H1 (cell line): Measurements from ENCODE around the gene LRRC45.

Experiments
- EP300 ChIP-seq, 2 experiments: IDR thresholded peaks; 1 replicate in 1 of 2; 2 replicates in 1 of 2; pipeline ENCODE4 v1.6.1; 2011 to 2012; ENCODE audit warnings: low read depth in 2 of 2, low read length in 2 of 2, mild to moderate bottlenecking in 2 of 2, borderline replicate concordance in 1 of 2, inconsistent platforms in 1 of 2, moderate library complexity in 1 of 2
- JUN ChIP-seq: IDR thresholded peaks from 2 replicates; pipeline ENCODE4 v1.6.1; 2011; ENCODE audit warnings: low read depth, mild to moderate bottlenecking, improper control_type of control experiment, low read length
- JUND ChIP-seq: IDR thresholded peaks from 2 replicates; pipeline ENCODE4 v1.6.1; 2011; ENCODE audit warnings: mild to moderate bottlenecking, improper control_type of control experiment, low read length
- KDM4A ChIP-seq: IDR thresholded peaks from one replicate; pipeline ENCODE4 v1.7.1; 2012; ENCODE audit warnings: low read depth, mild to moderate bottlenecking, moderate library complexity, low read length, inconsistent platforms; ENCODE audit not compliant: severe bottlenecking
- POLR2A ChIP-seq, 2 experiments: IDR thresholded peaks; 1 replicate in 1 of 2; 2 replicates in 1 of 2; pipeline ENCODE4 v1.6.1; 2011; ENCODE audit warnings: low read depth in 2 of 2, low read length in 2 of 2, mild to moderate bottlenecking in 2 of 2; ENCODE audit errors: control extremely low read depth in 1 of 2
- POLR2AphosphoS5 ChIP-seq: IDR thresholded peaks from 2 replicates; pipeline ENCODE4 v1.6.1; 2011; ENCODE audit warnings: low read depth, low read length
- RAD21 ChIP-seq, 2 experiments: IDR thresholded peaks in 1 of 2; conservative IDR thresholded peaks in 1 of 2; 2 replicates each; pipeline ENCODE4 v1.6.1; 2011; ENCODE audit warnings: low read depth in 2 of 2, low read length in 2 of 2, improper control_type of control experiment in 1 of 2, inconsistent platforms in 1 of 2, mild to moderate bottlenecking in 1 of 2, moderate library complexity in 1 of 2
- SP2 ChIP-seq: IDR thresholded peaks from 2 replicates; pipeline ENCODE4 v1.6.1; 2012; ENCODE audit warnings: mild to moderate bottlenecking, low read length, inconsistent platforms
- TAF1 ChIP-seq: IDR thresholded peaks from 2 replicates; pipeline ENCODE4 v1.6.1; 2011; ENCODE audit warnings: mild to moderate bottlenecking, low read depth, low read length
- TBP ChIP-seq: IDR thresholded peaks from 2 replicates; pipeline ENCODE4 v1.6.1; 2011; ENCODE audit warnings: low read depth, low read length, improper control_type of control experiment
- TF ChIP-seq, protein P1 (sequence below), 3 experiments: IDR thresholded peaks; 1 replicate in 2 of 3; 2 replicates in 1 of 3; pipeline versions ENCODE4 v1.5.1 to v1.6.1; 2011; ENCODE audit warnings: low read length in 3 of 3, mild to moderate bottlenecking in 3 of 3, inconsistent platforms in 2 of 3, low read depth in 1 of 3, moderate library complexity in 1 of 3; ENCODE audit not compliant: insufficient read depth in 1 of 3; ENCODE audit errors: control extremely low read depth in 1 of 3
- TF ChIP-seq, protein P2 (sequence below): IDR thresholded peaks from 2 replicates; pipeline ENCODE4 v1.6.1; 2012; ENCODE audit warnings: low read length, inconsistent platforms
- TF ChIP-seq, protein P3 (sequence below): IDR thresholded peaks from 2 replicates; pipeline ENCODE4 v1.6.1; 2012; ENCODE audit warnings: inconsistent platforms

DNA sequence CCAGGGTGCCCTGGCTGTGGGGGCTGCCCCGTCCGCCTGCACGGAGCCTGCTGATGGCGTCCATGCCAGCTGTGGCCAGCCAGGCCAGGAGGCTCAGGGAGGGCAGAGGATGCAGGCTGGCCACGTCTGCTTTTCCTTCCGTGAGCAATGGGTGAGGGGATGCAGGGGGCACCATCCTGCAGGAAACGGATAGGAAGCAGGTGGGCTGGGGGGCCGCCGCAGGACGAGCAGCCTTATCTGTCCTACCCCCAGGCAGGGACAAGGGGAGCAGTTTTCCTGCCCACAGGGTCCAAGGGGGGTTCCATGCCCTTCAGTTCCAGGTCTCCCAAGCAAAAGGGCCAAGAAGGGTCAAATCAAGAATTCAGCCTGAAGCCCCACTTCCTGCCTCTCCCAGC lies 35.7 kb downstream of the LRRC45 start:
- TF ChIP-seq, protein P1, sequence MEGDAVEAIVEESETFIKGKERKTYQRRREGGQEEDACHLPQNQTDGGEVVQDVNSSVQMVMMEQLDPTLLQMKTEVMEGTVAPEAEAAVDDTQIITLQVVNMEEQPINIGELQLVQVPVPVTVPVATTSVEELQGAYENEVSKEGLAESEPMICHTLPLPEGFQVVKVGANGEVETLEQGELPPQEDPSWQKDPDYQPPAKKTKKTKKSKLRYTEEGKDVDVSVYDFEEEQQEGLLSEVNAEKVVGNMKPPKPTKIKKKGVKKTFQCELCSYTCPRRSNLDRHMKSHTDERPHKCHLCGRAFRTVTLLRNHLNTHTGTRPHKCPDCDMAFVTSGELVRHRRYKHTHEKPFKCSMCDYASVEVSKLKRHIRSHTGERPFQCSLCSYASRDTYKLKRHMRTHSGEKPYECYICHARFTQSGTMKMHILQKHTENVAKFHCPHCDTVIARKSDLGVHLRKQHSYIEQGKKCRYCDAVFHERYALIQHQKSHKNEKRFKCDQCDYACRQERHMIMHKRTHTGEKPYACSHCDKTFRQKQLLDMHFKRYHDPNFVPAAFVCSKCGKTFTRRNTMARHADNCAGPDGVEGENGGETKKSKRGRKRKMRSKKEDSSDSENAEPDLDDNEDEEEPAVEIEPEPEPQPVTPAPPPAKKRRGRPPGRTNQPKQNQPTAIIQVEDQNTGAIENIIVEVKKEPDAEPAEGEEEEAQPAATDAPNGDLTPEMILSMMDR (IDR thresholded peaks at IDR 0.05; ENCODE audit: control extremely low read depth in 1 of 3, insufficient read depth in 1 of 3, low read depth in 1 of 3, low read length in 3 of 3): no peak
- TF ChIP-seq POLR2A (IDR thresholded peaks at IDR 0.05; ENCODE audit: control extremely low read depth in 1 of 2, low read depth in 2 of 2, low read length in 2 of 2) (no peak), KDM4A (no peak), JUN (no peak), JUND (no peak), SP2 (no peak), POLR2AphosphoS5 (no peak), RAD21 (IDR thresholded peaks at IDR 0.05 in 1 of 2, conservative IDR thresholded peaks at IDR 0.05 in 1 of 2; ENCODE audit: low read depth in 2 of 2, low read length in 2 of 2) (no peak), TAF1 (no peak), EP300 (IDR thresholded peaks at IDR 0.05; ENCODE audit: borderline replicate concordance in 1 of 2, low read depth in 2 of 2, low read length in 2 of 2) (no peak), TBP (no peak)
- TF ChIP-seq, protein P2, sequence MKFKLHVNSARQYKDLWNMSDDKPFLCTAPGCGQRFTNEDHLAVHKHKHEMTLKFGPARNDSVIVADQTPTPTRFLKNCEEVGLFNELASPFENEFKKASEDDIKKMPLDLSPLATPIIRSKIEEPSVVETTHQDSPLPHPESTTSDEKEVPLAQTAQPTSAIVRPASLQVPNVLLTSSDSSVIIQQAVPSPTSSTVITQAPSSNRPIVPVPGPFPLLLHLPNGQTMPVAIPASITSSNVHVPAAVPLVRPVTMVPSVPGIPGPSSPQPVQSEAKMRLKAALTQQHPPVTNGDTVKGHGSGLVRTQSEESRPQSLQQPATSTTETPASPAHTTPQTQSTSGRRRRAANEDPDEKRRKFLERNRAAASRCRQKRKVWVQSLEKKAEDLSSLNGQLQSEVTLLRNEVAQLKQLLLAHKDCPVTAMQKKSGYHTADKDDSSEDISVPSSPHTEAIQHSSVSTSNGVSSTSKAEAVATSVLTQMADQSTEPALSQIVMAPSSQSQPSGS: no peak
- TF ChIP-seq, protein P3, sequence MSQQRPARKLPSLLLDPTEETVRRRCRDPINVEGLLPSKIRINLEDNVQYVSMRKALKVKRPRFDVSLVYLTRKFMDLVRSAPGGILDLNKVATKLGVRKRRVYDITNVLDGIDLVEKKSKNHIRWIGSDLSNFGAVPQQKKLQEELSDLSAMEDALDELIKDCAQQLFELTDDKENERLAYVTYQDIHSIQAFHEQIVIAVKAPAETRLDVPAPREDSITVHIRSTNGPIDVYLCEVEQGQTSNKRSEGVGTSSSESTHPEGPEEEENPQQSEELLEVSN: no peak
